Esophagus squamous epithelium (tissue), 4 donors: Measurements from ENCODE around the gene TTC28.

ENCODE experiments used
- POLR2A ChIP-seq, 4 donors: fragments of 450-650 bp; IDR thresholded peaks; one replicate each; pipeline ENCODE4 v1.6.1; 2017; ENCODE audit warnings: antibody characterized with exemption in 4 of 4, mild to moderate bottlenecking in 4 of 4, moderate library complexity in 3 of 4
- TF ChIP-seq, protein P1 (sequence below), 6 experiments: fragments of 450-650 bp in 4 of 6; fragments of 200-600 bp in 2 of 6; sonication (generic) in 2 of 6; IDR thresholded peaks; one replicate each; pipeline ENCODE4 v1.5.1; 2016 to 2019; ENCODE audit warnings: antibody characterized with exemption in 6 of 6, mild to moderate bottlenecking in 4 of 6, moderate library complexity in 4 of 6

DNA sequence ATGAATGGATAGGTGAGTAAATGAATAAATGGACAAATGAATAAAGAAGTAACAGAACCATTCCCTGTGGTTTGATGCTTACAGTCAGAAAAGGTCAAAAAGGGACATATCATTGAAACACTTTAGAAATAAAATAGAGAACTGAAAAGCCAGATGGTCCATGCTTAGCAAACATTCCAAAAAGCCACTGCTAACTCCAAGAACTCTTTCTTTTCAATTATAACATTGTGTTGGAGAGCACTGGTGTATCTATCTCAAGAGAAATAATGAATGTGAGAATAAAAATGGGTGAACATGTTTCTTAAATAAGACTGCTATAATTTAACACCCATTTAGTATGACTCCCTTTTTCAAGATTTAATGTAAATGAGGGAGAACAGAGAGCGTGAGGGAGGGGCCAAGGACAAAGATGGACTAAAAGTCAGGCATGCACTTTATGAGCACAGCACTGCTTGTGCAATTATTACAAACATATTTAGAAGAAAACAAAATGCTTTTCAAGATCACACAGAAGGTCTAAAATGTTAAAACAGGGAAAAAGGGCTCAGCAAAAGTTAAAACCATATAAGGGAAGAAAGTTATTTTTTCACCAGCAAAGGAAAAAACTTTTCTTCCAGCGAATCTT is 536.3 kb downstream of the TTC28 start:
- TF ChIP-seq, protein P1, sequence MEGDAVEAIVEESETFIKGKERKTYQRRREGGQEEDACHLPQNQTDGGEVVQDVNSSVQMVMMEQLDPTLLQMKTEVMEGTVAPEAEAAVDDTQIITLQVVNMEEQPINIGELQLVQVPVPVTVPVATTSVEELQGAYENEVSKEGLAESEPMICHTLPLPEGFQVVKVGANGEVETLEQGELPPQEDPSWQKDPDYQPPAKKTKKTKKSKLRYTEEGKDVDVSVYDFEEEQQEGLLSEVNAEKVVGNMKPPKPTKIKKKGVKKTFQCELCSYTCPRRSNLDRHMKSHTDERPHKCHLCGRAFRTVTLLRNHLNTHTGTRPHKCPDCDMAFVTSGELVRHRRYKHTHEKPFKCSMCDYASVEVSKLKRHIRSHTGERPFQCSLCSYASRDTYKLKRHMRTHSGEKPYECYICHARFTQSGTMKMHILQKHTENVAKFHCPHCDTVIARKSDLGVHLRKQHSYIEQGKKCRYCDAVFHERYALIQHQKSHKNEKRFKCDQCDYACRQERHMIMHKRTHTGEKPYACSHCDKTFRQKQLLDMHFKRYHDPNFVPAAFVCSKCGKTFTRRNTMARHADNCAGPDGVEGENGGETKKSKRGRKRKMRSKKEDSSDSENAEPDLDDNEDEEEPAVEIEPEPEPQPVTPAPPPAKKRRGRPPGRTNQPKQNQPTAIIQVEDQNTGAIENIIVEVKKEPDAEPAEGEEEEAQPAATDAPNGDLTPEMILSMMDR (IDR thresholded peaks at IDR 0.05) = no peak
- no peak for TF ChIP-seq POLR2A (IDR thresholded peaks at IDR 0.05)
